Activated CD4-positive, alpha-beta T cell treated with anti-CD3 and anti-CD28 coated beads, Interleukin-2, amount 50 U/mL, for 1 hour (primary cell): ENCODE results near the gene LYPD6B.

ENCODE experiments used
- DNase-seq: peaks from one replicate; pipeline ENCODE4 v3.0.0-alpha.2; 2020

LYPD6B gene

GRCh38 chr2:149132901-149133300 is 94.4 kb downstream of the LYPD6B start:
- no peak for DNase-seq

DNA sequence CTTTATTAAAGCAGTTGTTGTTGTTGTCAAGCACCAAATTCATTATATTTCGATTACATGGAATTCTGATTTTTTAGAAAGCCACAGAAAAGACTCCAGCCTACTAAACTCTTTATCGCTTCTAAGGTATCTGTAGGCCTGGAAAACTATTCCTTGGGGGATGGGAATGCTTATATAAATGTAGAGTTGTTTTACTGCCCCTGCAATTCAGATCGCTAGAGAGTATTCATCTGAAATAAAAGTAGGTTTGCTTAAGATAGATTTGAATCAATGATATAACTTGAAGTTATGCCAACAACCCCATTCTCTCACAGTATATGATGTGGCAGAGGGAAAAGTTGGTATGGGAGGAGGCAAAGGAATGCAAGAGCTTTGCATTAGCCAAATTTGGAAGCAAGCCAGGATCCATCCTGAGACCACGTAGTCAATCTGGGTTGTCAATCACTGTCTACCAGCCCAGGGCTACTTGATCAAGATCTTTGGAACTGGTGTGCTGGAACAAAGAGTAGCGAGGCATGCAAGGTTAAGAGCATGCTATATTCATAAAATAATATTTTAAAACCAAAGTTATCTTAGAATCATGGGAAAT is 95.9 kb downstream of the LYPD6B start:
- DNase-seq = no peak

GRCh38 chr2:149136111-149136510 is 97.6 kb downstream of the LYPD6B start:
- DNase-seq = no peak

GRCh38 chr2:149141046-149141445 is 102.5 kb downstream of the LYPD6B start:
- no peak for DNase-seq

DNA sequence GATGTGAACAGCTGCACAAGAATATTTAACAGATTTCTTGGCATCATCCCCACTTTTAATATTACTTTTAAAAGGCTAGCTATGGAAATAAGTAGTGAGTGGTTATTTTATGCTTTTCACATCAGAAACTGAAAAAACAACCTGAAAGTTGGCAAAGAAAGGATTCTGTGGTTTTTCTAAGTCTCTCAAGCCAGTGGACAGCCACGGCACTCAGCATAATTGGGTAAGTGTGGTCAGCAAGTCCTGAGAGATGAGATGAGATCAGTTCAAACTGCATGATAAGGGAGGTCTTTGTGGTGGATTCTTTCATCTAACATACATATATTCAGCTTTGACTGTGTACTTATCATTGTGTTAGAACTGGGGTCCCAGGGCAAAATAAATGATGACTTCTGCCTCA is 105.2 kb downstream of the LYPD6B start:
- no peak for DNase-seq

DNA sequence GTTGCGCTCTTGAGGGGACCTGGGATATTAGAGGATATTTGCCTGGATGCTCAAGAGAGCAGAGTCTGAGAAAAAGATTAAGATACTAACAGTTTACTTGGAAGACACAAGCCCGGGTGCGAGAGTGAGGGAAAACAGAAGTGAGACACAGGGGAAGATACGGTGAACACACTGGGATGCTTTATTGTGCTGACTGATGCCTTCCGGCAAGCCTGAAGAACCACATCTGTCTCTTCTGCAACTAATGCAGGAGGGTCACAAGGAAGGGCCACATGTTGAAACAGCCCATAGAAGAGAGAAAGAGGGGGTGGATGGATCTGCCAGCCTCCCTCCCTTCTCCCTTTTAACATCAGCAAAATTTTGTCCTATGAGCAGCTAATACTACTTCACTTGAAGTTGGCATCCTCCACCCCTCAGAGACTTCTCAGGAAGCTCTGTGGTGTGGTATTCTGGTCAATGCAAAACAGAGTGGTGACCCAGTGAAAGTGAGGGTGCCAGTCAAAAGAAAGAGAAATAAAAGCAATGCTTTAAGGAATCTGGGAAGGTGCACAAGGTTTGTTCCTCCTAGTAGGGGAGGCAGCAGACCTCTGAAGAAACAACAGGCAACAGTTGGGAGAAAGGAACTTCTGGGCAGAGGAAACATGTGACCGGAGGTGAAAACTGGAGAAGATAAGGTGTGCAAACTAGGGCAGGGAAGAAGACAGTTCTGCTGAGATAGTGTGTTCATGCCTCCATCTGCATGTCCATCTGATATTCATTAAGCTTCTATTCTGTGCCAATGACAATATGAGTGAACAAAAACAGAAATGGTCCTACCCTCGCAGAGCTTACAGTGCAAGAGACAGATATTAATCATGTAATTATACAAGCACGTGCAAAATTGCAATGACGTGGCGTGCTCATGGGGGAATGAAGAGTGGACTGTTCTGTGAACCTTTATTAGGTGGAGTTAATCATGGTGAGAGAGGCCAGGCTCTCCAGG is 107.1 kb downstream of the LYPD6B start:
- no peak for DNase-seq

DNA sequence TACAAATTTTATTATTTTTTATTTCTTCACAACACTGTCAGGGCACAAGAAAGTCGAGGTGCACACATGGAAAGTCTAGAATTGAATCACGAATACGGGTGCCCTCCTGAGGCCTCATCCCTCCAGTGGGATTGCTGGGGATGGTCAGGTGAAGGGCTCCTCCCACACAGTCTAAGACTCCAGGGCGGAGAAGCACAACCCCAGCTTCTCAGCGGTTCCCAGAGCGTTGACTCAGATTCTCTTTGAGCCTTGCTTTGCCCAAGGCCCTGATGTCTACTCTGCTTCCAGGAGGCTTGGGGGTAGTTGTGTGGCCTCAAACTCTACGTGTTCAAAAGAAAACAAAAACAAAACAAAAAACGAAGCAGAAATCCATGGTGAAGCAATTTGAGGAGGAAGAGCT is 108.4 kb downstream of the LYPD6B start:
- DNase-seq = no peak

- no peak for DNase-seq
These were observed 109.9 kb downstream of the LYPD6B start for GRCh38 chr2:149148194-149149006.

DNA sequence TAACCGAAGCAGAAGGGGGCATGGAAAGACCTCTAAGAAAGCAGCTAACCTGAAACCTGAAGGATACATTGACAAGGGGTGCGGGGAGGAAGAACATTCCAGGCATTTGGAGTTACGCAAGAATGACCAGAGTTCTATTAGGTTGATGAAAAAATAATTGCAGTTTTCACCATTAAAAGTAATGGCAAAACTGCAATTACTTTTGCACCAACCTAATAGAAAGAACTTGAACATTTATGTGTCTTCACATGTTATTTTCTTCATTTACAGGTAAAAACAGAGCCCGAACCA is 110.5 kb downstream of the LYPD6B start:
- no peak for DNase-seq

- no peak for DNase-seq
These were observed 114.0 kb downstream of the LYPD6B start for GRCh38 chr2:149152469-149152953.

- no peak for DNase-seq
These were observed 116.9 kb downstream of the LYPD6B start for GRCh38 chr2:149155196-149155969.

- no peak for DNase-seq
These were observed 117.5 kb downstream of the LYPD6B start for GRCh38 chr2:149155988-149156387.

DNA sequence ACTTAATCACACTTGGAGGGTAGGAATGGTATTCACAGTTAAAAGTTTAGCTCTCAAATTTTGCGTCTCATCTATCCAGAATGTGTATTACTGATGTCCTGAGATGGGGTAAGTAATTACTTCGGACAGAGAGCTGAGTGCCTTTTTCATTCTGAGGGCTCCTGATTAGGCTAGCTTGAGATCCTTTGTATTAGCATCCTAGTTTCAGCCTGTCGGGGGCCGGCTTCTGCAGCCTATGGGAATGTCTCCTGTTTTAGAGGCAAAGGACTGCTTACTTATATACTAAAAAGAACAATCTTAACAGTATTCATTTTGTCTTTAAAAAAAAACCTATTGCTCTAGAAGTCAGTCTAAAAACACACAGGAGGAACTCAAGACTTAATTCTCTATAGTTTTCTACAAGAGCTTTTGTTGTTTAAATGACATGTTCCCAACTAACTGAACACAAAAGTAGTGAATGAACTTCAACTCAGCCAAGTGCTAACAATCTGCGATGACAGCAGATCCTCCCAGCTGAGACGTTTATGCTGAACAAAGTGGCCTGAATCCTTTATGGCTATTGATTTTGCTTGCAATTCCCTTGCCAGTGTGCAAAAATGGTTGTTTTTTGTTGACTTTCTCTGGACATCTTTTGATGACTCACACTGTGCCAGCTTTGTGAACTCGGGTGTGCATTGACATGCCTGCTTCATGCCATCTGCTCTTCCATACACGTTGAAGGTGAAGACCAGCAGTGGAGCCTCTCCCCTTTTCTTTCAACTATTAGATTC is 118.7 kb downstream of the LYPD6B start:
- no peak for DNase-seq

GRCh38 chr2:149158957-149159356 is 120.5 kb downstream of the LYPD6B start:
- no peak for DNase-seq

- no peak for DNase-seq
These were observed 121.7 kb downstream of the LYPD6B start for GRCh38 chr2:149160195-149160594.

DNA sequence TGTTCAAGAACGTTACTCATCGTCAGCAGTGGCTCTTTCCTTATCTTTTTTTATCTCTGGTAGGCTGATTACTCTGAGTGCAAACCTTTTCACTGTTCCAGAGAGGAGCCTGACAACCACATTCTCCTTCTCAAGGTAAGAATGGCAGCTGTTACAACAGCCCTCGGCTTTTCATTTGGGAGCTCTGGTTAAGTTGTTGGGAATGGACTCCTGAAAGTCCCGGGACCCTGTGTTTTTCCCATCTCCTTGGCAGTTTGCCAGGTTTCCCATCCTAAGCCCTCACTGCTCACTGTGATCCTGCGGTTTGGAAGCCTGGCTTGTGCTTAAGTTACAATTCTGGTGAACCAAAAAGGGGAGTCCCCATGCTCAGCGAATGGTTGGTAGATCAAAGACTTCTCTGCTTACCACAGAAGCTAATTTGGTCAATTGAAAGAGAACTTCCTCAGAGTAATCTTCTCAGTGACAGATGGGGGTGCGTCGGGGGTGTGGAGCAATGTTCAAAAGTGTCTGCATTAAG is 122.3 kb downstream of the LYPD6B start:
- DNase-seq = peak; percentile 6

- DNase-seq = no peak
These were observed 123.2 kb downstream of the LYPD6B start for GRCh38 chr2:149161481-149162225.

DNA sequence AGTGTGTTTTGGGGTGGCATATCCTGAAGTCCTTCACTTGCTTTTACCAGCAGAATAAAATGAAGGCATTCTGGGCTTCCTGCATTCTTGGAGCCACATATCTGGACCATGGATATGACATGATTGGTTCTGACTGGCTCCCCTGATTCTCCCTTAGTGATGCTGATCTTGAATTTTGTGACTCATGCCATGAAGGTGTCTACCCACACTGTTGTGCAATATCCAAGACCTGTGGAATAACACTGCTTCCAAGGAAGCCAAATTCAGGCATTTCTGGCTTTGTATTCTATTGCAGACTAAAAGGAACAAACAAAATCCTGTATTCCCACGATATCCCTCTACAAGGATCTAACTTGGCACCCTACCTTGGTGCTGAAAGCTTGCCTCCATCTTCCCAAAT is 125.8 kb downstream of the LYPD6B start:
- DNase-seq = no peak

GRCh38 chr2:149164827-149165226 is 126.3 kb downstream of the LYPD6B start:
- DNase-seq = no peak

DNA sequence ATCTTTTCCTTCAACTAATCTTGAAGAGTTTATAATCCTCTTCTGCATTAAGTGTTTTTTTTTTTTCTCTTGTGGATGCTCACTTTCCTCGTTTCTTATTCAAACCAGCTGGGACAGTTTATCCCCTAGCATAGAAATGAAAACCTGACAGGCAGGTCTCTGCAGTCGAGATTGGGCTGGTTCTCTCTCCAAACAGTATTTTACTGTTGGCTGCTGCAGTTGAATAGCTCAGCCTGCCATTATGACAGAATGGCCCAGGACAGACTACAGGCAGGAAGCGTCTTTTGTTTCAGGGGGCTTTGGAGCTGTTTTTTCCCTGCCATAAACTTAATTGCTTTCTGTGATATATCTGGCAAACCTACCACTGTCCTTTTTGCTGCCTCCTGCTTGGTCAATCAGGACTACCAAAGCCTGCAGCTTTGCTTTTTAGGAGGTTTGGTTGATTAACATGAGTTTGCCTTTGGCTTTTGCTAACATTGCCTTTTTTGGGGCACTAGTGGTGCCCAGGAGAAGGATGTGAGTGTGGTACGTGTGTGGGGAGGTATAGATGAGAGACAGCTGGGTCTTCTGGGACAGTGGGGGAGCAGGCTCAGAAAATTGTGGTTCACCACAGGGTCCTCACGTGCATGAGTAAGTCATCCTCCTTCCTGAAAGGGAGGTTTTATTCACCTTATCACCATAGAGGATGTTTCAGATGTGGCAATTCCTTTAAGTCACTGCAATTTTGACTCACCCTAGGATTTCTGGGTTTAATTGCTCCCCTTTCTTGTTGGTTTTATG is 128.7 kb downstream of the LYPD6B start:
- no peak for DNase-seq
